Airway epithelial cell (primary cell): ENCODE data around the gene LPCAT2. TPM values are rescaled to one million over a fixed set of nuclear protein-coding genes. Genes with fewer than 3 reads are reported as not detected.

ENCODE experiments used
- total RNA-seq: library from RNA; depleted of rRNA; stranded (reverse); fragments of >200 nt; gene quantifications from 2 replicates; pipeline ENCODE4 v1.2.3, GENCODE V29; 2015

The LPCAT2 gene
- 37.3 and 40.3 TPM in 2 replicates for total RNA-seq

GRCh38 chr16:55508941-55509931 is at the start of gene LPCAT2:
Gene LPCAT2 (plus strand): TSS chr16:55509072. CDS start chr16:55509182, 110 bp downstream.

GRCh38 chr16:55478827-55479429 is 29.9 kb upstream of the LPCAT2 start, which contains the start of gene MMP2:
Gene MMP2 (plus strand): TSS chr16:55479198. CDS start chr16:55479480, 282 bp downstream.

GRCh38 chr16:55566432-55567175 is 57.7 kb downstream of the LPCAT2 start, which contains the start of gene CAPNS2:
Gene CAPNS2 (plus strand): TSS chr16:55566684. CDS start chr16:55566757, 73 bp downstream.

Other genes with a start within 250 kb of the LPCAT2 start
- gene IRX6, start 184.9 kb upstream of the LPCAT2 start, total RNA-seq: not detected in 2 replicates
- gene MMP2, start 29.9 kb upstream of the LPCAT2 start, total RNA-seq: 50.8 and 56.6 TPM in 2 replicates
- gene CAPNS2, start 57.6 kb downstream of the LPCAT2 start, total RNA-seq: 57.3 and 58.2 TPM in 2 replicates
- gene SLC6A2, start 146.9 kb downstream of the LPCAT2 start, total RNA-seq: 0.07 and 0.23 TPM in 2 replicates